HepG2 (cell line): Measurements from ENCODE around the gene MLLT10. TPM values are rescaled to one million over a fixed set of nuclear protein-coding genes. Genes with fewer than 3 reads are reported as not detected.

Source experiments
- CENPT ChIP-seq: sonication (generic); formaldehyde crosslinking; IDR thresholded peaks from 2 replicates; pipeline ENCODE4 v1.8.0; 2022; ENCODE audit warnings: low read depth, mild to moderate bottlenecking, moderate library complexity, missing genetic modification reagents
- CERS6 ChIP-seq: sonication (generic); formaldehyde crosslinking; IDR thresholded peaks from 2 replicates; pipeline ENCODE4 v1.5.0; 2020; ENCODE audit warnings: missing genetic modification reagents
- HMGXB4 ChIP-seq, 2 experiments: sonication (generic) in 1 of 2; formaldehyde crosslinking in 1 of 2; IDR thresholded peaks; 2 replicates each; pipeline versions ENCODE4 v1.4.0 to v1.6.1; 2018 to 2020; ENCODE audit warnings: missing genetic modification reagents in 2 of 2, borderline replicate concordance in 1 of 2, low read depth in 1 of 2, mild to moderate bottlenecking in 1 of 2, missing biosample characterization in 1 of 2
- HNF1A ChIP-seq, 2 experiments: sonication (generic) in 1 of 2; formaldehyde crosslinking in 1 of 2; IDR thresholded peaks; 2 replicates each; pipeline versions ENCODE4 v1.4.0 to v1.6.1; 2016 to 2020; ENCODE audit warnings: borderline replicate concordance in 1 of 2, low read depth in 1 of 2, mild to moderate bottlenecking in 1 of 2, missing genetic modification reagents in 1 of 2
- KDM5A ChIP-seq: fragments of 200-600 bp; sonication (generic); IDR thresholded peaks from 2 replicates; pipeline ENCODE4 v1.7.0; 2018; ENCODE audit warnings: antibody characterized with exemption, mild to moderate bottlenecking, low read length, borderline replicate concordance
- MLXIP ChIP-seq: sonication (generic); formaldehyde crosslinking; IDR thresholded peaks from 2 replicates; pipeline ENCODE4 v1.9.0; 2021; ENCODE audit warnings: missing genetic modification reagents, borderline replicate concordance
- NCOA1 ChIP-seq: sonication (generic); formaldehyde crosslinking; IDR thresholded peaks from 2 replicates; pipeline ENCODE4 v1.9.0; 2021; ENCODE audit warnings: missing genetic modification reagents
- ZBTB7B ChIP-seq: sonication (generic); formaldehyde crosslinking; IDR thresholded peaks from 2 replicates; pipeline ENCODE4 v1.4.0; 2020; ENCODE audit warnings: missing genetic modification reagents
- ZNF3 ChIP-seq: IDR thresholded peaks from 2 replicates; pipeline ENCODE4 v1.7.0; 2017; ENCODE audit warnings: inconsistent platforms
- ZNF343 ChIP-seq: sonication (generic); formaldehyde crosslinking; IDR thresholded peaks from 2 replicates; pipeline ENCODE4 v1.4.0; 2020; ENCODE audit warnings: mild to moderate bottlenecking, missing genetic modification reagents
- ZNF432 ChIP-seq: sonication (generic); formaldehyde crosslinking; IDR thresholded peaks from 2 replicates; pipeline ENCODE4 v1.5.0; 2020; ENCODE audit warnings: missing genetic modification reagents, mild to moderate bottlenecking, borderline replicate concordance
- ZNF512 ChIP-seq: sonication (generic); formaldehyde crosslinking; IDR thresholded peaks from 2 replicates; pipeline ENCODE4 v1.4.0; 2020; ENCODE audit warnings: mild to moderate bottlenecking, missing genetic modification reagents
- ZNF761 ChIP-seq: sonication (generic); formaldehyde crosslinking; conservative IDR thresholded peaks from 2 replicates; pipeline ENCODE4 v1.4.0; 2020; ENCODE audit warnings: mild to moderate bottlenecking, missing genetic modification reagents
- ZNF768 ChIP-seq: sonication (generic); formaldehyde crosslinking; IDR thresholded peaks from 2 replicates; pipeline ENCODE4 v1.4.0; 2020; ENCODE audit warnings: missing genetic modification reagents
- ZNF784 ChIP-seq: sonication (generic); formaldehyde crosslinking; IDR thresholded peaks from 2 replicates; pipeline ENCODE4 v1.5.1; 2020; ENCODE audit warnings: missing genetic modification reagents, mild to moderate bottlenecking, borderline replicate concordance
- polyA plus RNA-seq, 8 experiments: library from polyadenylated mRNA; depleted of rRNA in 3 of 8; stranded (reverse) in 7 of 8; unstranded in 1 of 8; fragments of >200 nt; fragmentation: Illumina TruSeq in 4 of 8; extraction: Trizol in 4 of 8; gene quantifications; 2 replicates each; pipeline versions ENCODE4 v1.2.1 to v1.2.3, GENCODE V29; 2011 to 2016; ENCODE audit warnings: low read depth in 4 of 8, missing spikeins in 1 of 8, mixed read lengths in 1 of 8; ENCODE audit not compliant: insufficient read depth in 1 of 8
- total RNA-seq, 5 experiments: library from RNA; depleted of rRNA; stranded (reverse); fragments of >200 nt; fragmentation: Illumina TruSeq; extraction: Trizol; gene quantifications; 2 replicates each; pipeline ENCODE4 v1.2.3, GENCODE V29; 2016; ENCODE audit warnings: low read depth in 1 of 5

MLLT10 gene
- total and polyA plus RNA-seq, 2 of the 13 experiments (the other 11 are each of a cell fraction or from before 2014, with no cell fraction given): 51.3 to 84.1 TPM

GRCh38 chr10:21527598-21528235 is 6.3 kb upstream of the MLLT10 start (continued):
- no peak for TF ChIP-seq HNF1A (IDR thresholded peaks at IDR 0.05; ENCODE audit: low read depth)
- no peak for TF ChIP-seq HNF1A (CRISPR knock-in tag; IDR thresholded peaks at IDR 0.05; ENCODE audit: borderline replicate concordance)
- 0 out of 2 replicates have a peak, but pooled peaks have one; percentile 16 for TF ChIP-seq ZBTB7B (CRISPR knock-in tag)
- TF ChIP-seq HMGXB4 (CRISPR knock-in tag; IDR thresholded peaks at IDR 0.05; ENCODE audit: borderline replicate concordance in 1 of 2, low read depth in 1 of 2): 0 out of 4 replicates have a peak, but pooled peaks of 1 of the 2 experiments have one; percentile 6
- no peak for TF ChIP-seq MLXIP (CRISPR knock-in tag)
- no peak for TF ChIP-seq NCOA1 (CRISPR knock-in tag)
- no peak for TF ChIP-seq ZNF768 (CRISPR knock-in tag)
- TF ChIP-seq CENPT (CRISPR knock-in tag): no peak
- no peak for TF ChIP-seq KDM5A
- no peak; the same call in 1 of the 2 replicates for TF ChIP-seq ZNF784 (CRISPR knock-in tag)
- no peak for TF ChIP-seq ZNF3 (CRISPR knock-in tag)
- TF ChIP-seq ZNF512 (CRISPR knock-in tag): no peak
- no peak for TF ChIP-seq ZNF343 (CRISPR knock-in tag)
- no peak for TF ChIP-seq ZNF761 (CRISPR knock-in tag)
- TF ChIP-seq CERS6: no peak
- no peak for TF ChIP-seq ZNF432
